K562 (cell line): ENCODE data around the gene NFYC. TPM values are rescaled to one million over a fixed set of nuclear protein-coding genes. Genes with fewer than 3 reads are reported as not detected.

ENCODE experiments used
- ARID1B ChIP-seq: fragments of 450-650 bp; IDR thresholded peaks from 2 replicates; pipeline ENCODE4 v1.6.1; 2016; ENCODE audit warnings: antibody characterized with exemption, mild to moderate bottlenecking, inconsistent platforms
- BRD9 ChIP-seq: fragments of 450-650 bp; IDR thresholded peaks from 2 replicates; pipeline ENCODE4 v1.6.1; 2018; ENCODE audit warnings: low read depth; ENCODE audit not compliant: partially characterized antibody
- EHMT2 ChIP-seq: fragments of 450-650 bp; IDR thresholded peaks from 2 replicates; pipeline ENCODE4 v1.6.1; 2018; ENCODE audit warnings: antibody characterized with exemption
- HLTF ChIP-seq: fragments of 450-650 bp; IDR thresholded peaks from 2 replicates; pipeline ENCODE4 v1.6.1; 2016
- IRF9 ChIP-seq: fragments of 450-650 bp; IDR thresholded peaks from 2 replicates; pipeline ENCODE4 v1.6.1; 2016; ENCODE audit warnings: missing biosample characterization, missing genetic modification characterization
- L3MBTL2 ChIP-seq: fragments of 450-650 bp; IDR thresholded peaks from 2 replicates; pipeline ENCODE4 v1.6.1; 2016; ENCODE audit warnings: mild to moderate bottlenecking, moderate library complexity
- MCM5 ChIP-seq: fragments of 450-650 bp; IDR thresholded peaks from 2 replicates; pipeline ENCODE4 v1.6.1; 2016; ENCODE audit warnings: low read depth
- POU5F1 ChIP-seq: fragments of 150-350 bp; IDR thresholded peaks from 2 replicates; pipeline ENCODE4 v1.6.1; 2014; ENCODE audit warnings: borderline replicate concordance, low read length, low read depth, mild to moderate bottlenecking; ENCODE audit not compliant: partially characterized antibody
- RB1 ChIP-seq: fragments of 450-650 bp; IDR thresholded peaks from 2 replicates; pipeline ENCODE4 v1.6.1; 2017; ENCODE audit warnings: low read depth, mild to moderate bottlenecking
- RBBP5 ChIP-seq: fragments of 200-600 bp; sonication (generic); IDR thresholded peaks from 2 replicates; pipeline ENCODE4 v1.6.1; 2012; ENCODE audit warnings: borderline replicate concordance, mild to moderate bottlenecking, low read length, control low read depth, inconsistent platforms; ENCODE audit not compliant: insufficient read depth, poor library complexity, severe bottlenecking
- SRF ChIP-seq, 2 experiments: fragments of 250-450, 450-650 bp in 1 of 2; sonication (Bioruptor Pico) in 1 of 2; sonication (generic) in 1 of 2; formaldehyde crosslinking; IDR thresholded peaks; 2 replicates each; pipeline versions ENCODE4 v1.5.0 to v1.5.1; 2020 to 2022; ENCODE audit warnings: mild to moderate bottlenecking in 1 of 2, missing genetic modification reagents in 1 of 2
- TEAD1 ChIP-seq, 2 experiments: fragments of 450-650 bp in 1 of 2; sonication (generic) in 1 of 2; formaldehyde crosslinking; IDR thresholded peaks; 2 replicates each; pipeline versions ENCODE4 v1.4.0 to v1.8.0; 2020 to 2022; ENCODE audit warnings: mild to moderate bottlenecking in 2 of 2, missing genetic modification reagents in 1 of 2
- THRA ChIP-seq: fragments of 450-650 bp; IDR thresholded peaks from 2 replicates; pipeline ENCODE4 v1.6.1; 2017; ENCODE audit warnings: mild to moderate bottlenecking, moderate library complexity
- THRB ChIP-seq: fragments of 450-650 bp; formaldehyde crosslinking; conservative IDR thresholded peaks from 2 replicates; pipeline ENCODE4 v1.4.0; 2022; ENCODE audit warnings: mild to moderate bottlenecking, missing genetic modification characterization
- XRCC4 ChIP-seq: IDR thresholded peaks from one replicate; pipeline ENCODE4 v1.6.1; 2011; ENCODE audit not compliant: insufficient read depth, insufficient read length; ENCODE audit errors: extremely low read depth
- XRCC5 ChIP-seq: fragments of 200-400 bp; formaldehyde crosslinking; IDR thresholded peaks from 2 replicates; pipeline ENCODE4 v1.6.1; 2017; ENCODE audit warnings: low read depth, mild to moderate bottlenecking, low read length
- ZBTB26 ChIP-seq: fragments of 450-650 bp; formaldehyde crosslinking; IDR thresholded peaks from 2 replicates; pipeline ENCODE4 v1.4.0; 2022; ENCODE audit warnings: missing genetic modification characterization
- ZNF24 ChIP-seq: fragments of 450-650 bp; IDR thresholded peaks from 2 replicates; pipeline ENCODE4 v1.6.1; 2016
- ZNF668 ChIP-seq: fragments of 250-450 bp; sonication (Bioruptor Pico); IDR thresholded peaks from 2 replicates; pipeline ENCODE4 v1.8.0; 2022; ENCODE audit warnings: mild to moderate bottlenecking, inconsistent platforms
- ZNF740 ChIP-seq, 3 experiments: fragments of 200-800 bp in 1 of 3; sonication (Bioruptor generic) in 1 of 3; sonication (generic) in 1 of 3; formaldehyde crosslinking in 1 of 3; IDR thresholded peaks; 2 replicates each; pipeline versions ENCODE4 v1.6.1 to v1.8.0; 2016 to 2022; ENCODE audit warnings: mild to moderate bottlenecking in 2 of 3, missing compliant biosample characterization in 2 of 3, missing genetic modification characterization in 2 of 3, missing genetic modification reagents in 1 of 3
- ZNF76 ChIP-seq: fragments of 250-450 bp; sonication (Bioruptor Pico); IDR thresholded peaks from 2 replicates; pipeline ENCODE4 v1.4.0; 2020; ENCODE audit warnings: mild to moderate bottlenecking, moderate library complexity, borderline replicate concordance
- polyA plus RNA-seq, 8 experiments: library from polyadenylated mRNA; depleted of rRNA in 4 of 8; stranded (reverse) in 5 of 8; unstranded in 3 of 8; fragments of >200 nt; fragmentation: Nextera tagmentation in 2 of 8; fragmentation: Illumina TruSeq in 1 of 8; extraction: Ambion mirVana in 2 of 8; extraction: Trizol in 1 of 8; gene quantifications; 2 replicates each; pipeline versions ENCODE4 v1.2.1 to v1.2.3, GENCODE V29; 2011 to 2014; ENCODE audit warnings: inconsistent platforms in 1 of 8, missing spikeins in 1 of 8
- total RNA-seq, 7 experiments: library from RNA; depleted of rRNA in 6 of 7; stranded (reverse); fragments of >200 nt in 6 of 7; fragmentation: Illumina TruSeq in 2 of 7; extraction: Trizol in 2 of 7; gene quantifications; 2 replicates each; pipeline versions ENCODE4 v1.2.1 to v1.2.3, GENCODE V29; 2011 to 2021; ENCODE audit warnings: low replicate concordance in 1 of 7

Gene NFYC
- total and polyA plus RNA-seq, 9 of the 15 experiments (the other 6 are each of a cell fraction or from before 2014, with no cell fraction given) = 4.8 to 59.8 (median 41.1) TPM

GRCh38 chr1:40783001-40783905 is 91.7 kb downstream of the NFYC start, which contains the start of gene KCNQ4 (continued):
- TF ChIP-seq THRB (0 out of 2 replicates have a peak, but pooled peaks have one; percentile 36), ZNF24 (no peak), BRD9 (no peak), ZNF76 (CRISPR knock-in tag) (no peak), RB1 (peak; percentile 73), MCM5 (no peak), SRF (CRISPR knock-in tag; IDR thresholded peaks at IDR 0.05) (no peak), XRCC4 (no peak), THRA (no peak), ZNF740 (CRISPR knock-in tag; IDR thresholded peaks at IDR 0.05) (peak; percentile 79), ZNF740 (tag; IDR thresholded peaks at IDR 0.05) (no peak), ARID1B (peak; percentile 13; the same call in 1 of the 2 replicates), POU5F1 (no peak), L3MBTL2 (peak; percentile 98), EHMT2 (peak; percentile 11; the same call in 1 of the 2 replicates), TEAD1 (CRISPR knock-in tag; IDR thresholded peaks at IDR 0.05) (peak in 1 of 2 experiments; percentile 85; a peak in 1 of 4 replicates), ZNF668 (peak; percentile 72; the same call in 1 of the 2 replicates), XRCC5 (0 out of 2 replicates have a peak, but pooled peaks have one; percentile 28), ZBTB26 (CRISPR knock-in tag) (no peak), RBBP5 (peak; percentile 36), IRF9 (tag) (no peak), HLTF (no peak; the same call in 1 of the 2 replicates)
